ENCODE results near the gene ICA1L.

DNA sequence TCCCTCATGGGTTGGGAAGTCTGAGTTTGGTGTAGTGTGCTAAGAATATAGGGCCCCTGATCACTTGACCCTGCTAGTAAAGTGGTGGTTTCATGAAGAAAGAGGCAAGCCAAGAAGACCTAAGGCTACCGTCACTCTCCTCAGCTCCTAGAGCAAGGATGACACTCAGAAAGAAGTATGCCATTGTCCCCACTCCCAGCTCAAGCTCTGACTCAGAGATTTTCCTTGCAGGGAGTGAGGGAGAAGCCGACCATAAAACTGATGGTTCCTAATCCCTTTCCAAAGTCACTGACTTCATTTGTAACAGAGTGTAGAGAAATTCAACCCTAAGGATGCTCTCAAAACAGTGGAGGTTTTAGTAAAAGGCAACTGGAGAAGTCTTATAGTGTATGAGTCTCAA lies 80.9 kb downstream of the ICA1L start:
- TF ChIP-seq POLR2A (IDR thresholded peaks at IDR 0.05; ENCODE audit: low read depth, low read length) (no peak), TAF1 (IDR thresholded peaks at IDR 0.05; ENCODE audit: low read depth, low read length) (no peak), SPI1 (IDR thresholded peaks at IDR 0.05; ENCODE audit: low read depth, low read length) (no peak), POLR2AphosphoS5 (IDR thresholded peaks at IDR 0.05; ENCODE audit: low read depth, low read length) (no peak), PAX5 (IDR thresholded peaks at IDR 0.05; ENCODE audit: insufficient read depth, low read length, severe bottlenecking) (no peak), POU2F2 (IDR thresholded peaks at IDR 0.05; ENCODE audit: low read depth, low read length) (no peak)

Data from GM12891 (cell line).